KMS-11 (cell line): ENCODE measurements around the gene CXCR1.

Experiments
- H2AFZ ChIP-seq: fragments of 200-600 bp; sonication (generic); 2 replicates; pipeline ENCODE4 v1.6.1; 2016; ENCODE audit warnings: antibody characterized with exemption, mixed run types, low read depth
- H3K27ac ChIP-seq: fragments of 200-600 bp; sonication (generic); 2 replicates; pipeline ENCODE4 v1.6.1; 2016; ENCODE audit warnings: mild to moderate bottlenecking, mixed run types
- H3K27me3 ChIP-seq: fragments of 200-600 bp; sonication (generic); 2 replicates; pipeline ENCODE4 v1.6.1; 2017; ENCODE audit warnings: mild to moderate bottlenecking, low read depth, mixed run types, moderate library complexity; ENCODE audit not compliant: insufficient read depth
- H3K36me3 ChIP-seq: fragments of 200-600 bp; sonication (generic); 2 replicates; pipeline ENCODE4 v1.6.1; 2017; ENCODE audit warnings: mild to moderate bottlenecking, mixed run types; ENCODE audit not compliant: insufficient read depth
- H3K4me1 ChIP-seq: fragments of 200-600 bp; sonication (generic); 2 replicates; pipeline ENCODE4 v1.6.1; 2016; ENCODE audit warnings: mild to moderate bottlenecking, low read depth, mixed run types; ENCODE audit not compliant: poor library complexity, severe bottlenecking
- H3K4me2 ChIP-seq: fragments of 200-600 bp; sonication (generic); 2 replicates; pipeline ENCODE4 v1.7.0; 2016; ENCODE audit warnings: mild to moderate bottlenecking, mixed run types
- H3K4me3 ChIP-seq: fragments of 200-600 bp; sonication (generic); IDR thresholded peaks from 2 replicates; pipeline ENCODE4 v1.6.1; 2017; ENCODE audit warnings: low read depth, low read length, mixed read lengths; ENCODE audit not compliant: insufficient read depth
- H3K79me2 ChIP-seq: fragments of 200-600 bp; sonication (generic); 2 replicates; pipeline ENCODE4 v1.6.1; 2016; ENCODE audit warnings: low read depth, mixed run types; ENCODE audit not compliant: insufficient read depth
- H3K9ac ChIP-seq: fragments of 200-600 bp; sonication (generic); 2 replicates; pipeline ENCODE4 v1.6.1; 2016; ENCODE audit warnings: mild to moderate bottlenecking, mixed run types
- H4K20me1 ChIP-seq: fragments of 200-600 bp; sonication (generic); 2 replicates; pipeline ENCODE4 v1.6.1; 2016; ENCODE audit warnings: mild to moderate bottlenecking, mixed run types; ENCODE audit not compliant: insufficient read depth
- TF ChIP-seq, protein P1 (sequence below): fragments of 200-600 bp; sonication (generic); conservative IDR thresholded peaks from 2 replicates; pipeline ENCODE4 v1.6.1; 2017; ENCODE audit warnings: low read depth, mild to moderate bottlenecking, antibody characterized with exemption, low read length, moderate library complexity, mixed read lengths

CXCR1 gene

DNA sequence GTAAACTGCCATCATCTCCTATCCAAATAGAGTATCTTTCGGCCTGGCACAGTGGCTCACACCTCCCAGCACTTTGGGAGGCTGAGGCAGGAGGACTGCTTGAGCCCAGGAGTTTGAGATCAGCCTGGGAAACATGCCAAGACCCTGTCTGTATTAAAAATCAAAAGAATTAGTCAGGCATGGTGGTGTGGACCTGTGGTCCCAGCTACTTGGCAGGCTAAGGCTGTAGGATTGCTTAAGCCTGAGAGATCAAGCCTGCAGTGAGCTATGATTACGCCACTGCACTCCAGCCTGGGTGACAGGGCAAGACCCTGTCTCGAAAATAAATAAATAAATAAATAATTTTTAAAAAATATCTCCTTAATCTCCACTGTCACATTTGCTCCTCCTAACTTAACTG is 35.5 kb upstream of the CXCR1 start:
- TF ChIP-seq, protein P1, sequence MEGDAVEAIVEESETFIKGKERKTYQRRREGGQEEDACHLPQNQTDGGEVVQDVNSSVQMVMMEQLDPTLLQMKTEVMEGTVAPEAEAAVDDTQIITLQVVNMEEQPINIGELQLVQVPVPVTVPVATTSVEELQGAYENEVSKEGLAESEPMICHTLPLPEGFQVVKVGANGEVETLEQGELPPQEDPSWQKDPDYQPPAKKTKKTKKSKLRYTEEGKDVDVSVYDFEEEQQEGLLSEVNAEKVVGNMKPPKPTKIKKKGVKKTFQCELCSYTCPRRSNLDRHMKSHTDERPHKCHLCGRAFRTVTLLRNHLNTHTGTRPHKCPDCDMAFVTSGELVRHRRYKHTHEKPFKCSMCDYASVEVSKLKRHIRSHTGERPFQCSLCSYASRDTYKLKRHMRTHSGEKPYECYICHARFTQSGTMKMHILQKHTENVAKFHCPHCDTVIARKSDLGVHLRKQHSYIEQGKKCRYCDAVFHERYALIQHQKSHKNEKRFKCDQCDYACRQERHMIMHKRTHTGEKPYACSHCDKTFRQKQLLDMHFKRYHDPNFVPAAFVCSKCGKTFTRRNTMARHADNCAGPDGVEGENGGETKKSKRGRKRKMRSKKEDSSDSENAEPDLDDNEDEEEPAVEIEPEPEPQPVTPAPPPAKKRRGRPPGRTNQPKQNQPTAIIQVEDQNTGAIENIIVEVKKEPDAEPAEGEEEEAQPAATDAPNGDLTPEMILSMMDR = no peak
- H3K36me3 ChIP-seq = no peaks in the 10 kb centered on the region
- H3K9ac ChIP-seq = no peak overlapping the region

DNA sequence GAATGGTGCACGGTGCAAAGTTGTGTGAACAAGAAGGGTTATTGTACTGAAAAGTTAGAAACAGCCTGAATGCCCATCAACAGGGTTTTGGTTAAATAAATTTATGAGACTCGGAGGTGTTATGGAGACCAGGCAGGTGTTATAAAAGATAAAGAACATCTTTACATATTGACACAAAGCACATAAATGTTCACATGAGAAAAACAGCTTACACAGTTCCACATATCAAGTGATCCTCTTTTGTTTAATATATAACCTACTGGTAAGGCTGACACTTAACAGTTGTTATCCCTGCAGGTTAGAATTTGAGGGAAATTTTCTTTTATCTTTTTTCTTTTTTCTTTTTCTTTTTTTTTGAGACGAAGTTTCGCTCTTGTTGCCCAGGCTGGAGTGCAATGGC is 30.2 kb upstream of the CXCR1 start:
- Histone ChIP-seq H3K4me3 (no peak overlapping the region), H3K4me2 (no peak overlapping the region), H3K9ac (no peak overlapping the region), H3K36me3 (no peaks in the 10 kb centered on the region), H3K4me1 (no peaks in the 10 kb centered on the region), H3K79me2 (no peaks in the 10 kb centered on the region), H2AFZ (no peak overlapping the region), H3K27ac (no peak overlapping the region), H4K20me1 (no peaks in the 10 kb centered on the region), H3K27me3 (no peaks in the 10 kb centered on the region)
- TF ChIP-seq, protein P1 = no peak

More for the DNA sequence above, 35.5 kb upstream of the CXCR1 start:
- H4K20me1 ChIP-seq = no peaks in the 10 kb centered on the region
- no peak overlapping the region for H3K27ac ChIP-seq
- no peaks in the 10 kb centered on the region for H3K79me2 ChIP-seq
- H3K4me1 ChIP-seq = no peaks in the 10 kb centered on the region
- H3K27me3 ChIP-seq = no peaks in the 10 kb centered on the region
- H3K4me2 ChIP-seq = no peak overlapping the region
- H2AFZ ChIP-seq = no peak overlapping the region
- no peak overlapping the region for H3K4me3 ChIP-seq

DNA sequence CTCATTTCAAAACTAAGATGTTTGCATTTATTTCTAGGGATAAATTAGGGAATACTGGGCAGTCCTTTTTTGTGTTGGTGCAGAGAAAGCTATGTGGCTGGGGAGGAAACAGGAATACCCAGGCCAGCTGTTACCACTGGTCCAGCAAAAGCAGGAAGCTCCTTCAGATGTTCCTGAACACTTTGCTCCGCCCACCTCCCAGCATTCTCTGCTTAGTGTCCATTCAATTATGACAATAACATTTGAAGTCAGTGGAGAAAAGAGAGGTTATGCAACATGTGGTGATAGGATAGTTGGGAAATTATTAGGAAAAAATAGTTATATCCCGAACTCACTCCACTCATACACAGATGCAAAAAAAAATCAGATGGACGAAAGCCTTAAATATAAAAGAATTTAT is 28.1 kb upstream of the CXCR1 start:
- TF ChIP-seq, protein P1 = no peak
- H2AFZ ChIP-seq = no peak overlapping the region
- no peaks in the 10 kb centered on the region for H4K20me1 ChIP-seq
- H3K27ac ChIP-seq = no peak overlapping the region
- no peak overlapping the region for H3K9ac ChIP-seq
- no peak overlapping the region for H3K4me3 ChIP-seq
- no peak overlapping the region for H3K4me2 ChIP-seq
- no peaks in the 10 kb centered on the region for H3K4me1 ChIP-seq
- no peaks in the 10 kb centered on the region for H3K79me2 ChIP-seq
- H3K27me3 ChIP-seq = no peaks in the 10 kb centered on the region
- H3K36me3 ChIP-seq = no peaks in the 10 kb centered on the region

DNA sequence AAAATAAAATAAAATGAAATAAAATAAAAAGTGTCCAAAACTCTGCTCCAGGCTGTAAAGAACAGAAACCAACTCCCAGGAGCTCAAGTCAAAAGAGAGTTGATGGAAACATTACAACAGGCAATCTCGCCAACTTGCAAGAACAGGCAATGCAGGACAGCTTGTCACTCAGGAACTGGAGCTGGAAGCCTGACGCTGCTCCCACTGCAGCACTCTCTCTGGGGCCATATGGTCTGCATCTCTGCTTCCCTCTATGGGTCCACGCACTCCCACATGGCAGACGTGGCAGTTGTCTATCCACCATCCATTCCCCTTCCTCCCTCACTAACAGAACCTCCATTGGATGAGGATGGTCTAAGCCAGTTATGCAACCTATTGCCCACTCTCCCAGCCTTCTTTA is 26.9 kb upstream of the CXCR1 start:
- Histone ChIP-seq H3K9ac (no peak overlapping the region), H3K79me2 (no peaks in the 10 kb centered on the region), H3K27me3 (no peaks in the 10 kb centered on the region), H3K27ac (no peak overlapping the region), H3K4me1 (no peaks in the 10 kb centered on the region), H2AFZ (no peak overlapping the region), H4K20me1 (no peaks in the 10 kb centered on the region), H3K36me3 (no peaks in the 10 kb centered on the region), H3K4me3 (no peak overlapping the region), H3K4me2 (no peak overlapping the region)
- TF ChIP-seq, protein P1 = no peak
